HG02943 (cell line): Measurements from ENCODE around the gene TMEM92.
"Not testable (repeated sequence)": the region's sequence is repeated elsewhere in the genome, so short reads cannot be mapped to it uniquely, and the experiment has no call there.

ENCODE experiments used
- ATAC-seq: cut with Tn5 transposase; IDR thresholded peaks from one replicate; pipeline ENCODE4 v1.9.1; 2021; ENCODE audit warnings: mild to moderate bottlenecking, low read depth, moderate library complexity; ENCODE audit not compliant: unreplicated experiment

The TMEM92 gene

DNA sequence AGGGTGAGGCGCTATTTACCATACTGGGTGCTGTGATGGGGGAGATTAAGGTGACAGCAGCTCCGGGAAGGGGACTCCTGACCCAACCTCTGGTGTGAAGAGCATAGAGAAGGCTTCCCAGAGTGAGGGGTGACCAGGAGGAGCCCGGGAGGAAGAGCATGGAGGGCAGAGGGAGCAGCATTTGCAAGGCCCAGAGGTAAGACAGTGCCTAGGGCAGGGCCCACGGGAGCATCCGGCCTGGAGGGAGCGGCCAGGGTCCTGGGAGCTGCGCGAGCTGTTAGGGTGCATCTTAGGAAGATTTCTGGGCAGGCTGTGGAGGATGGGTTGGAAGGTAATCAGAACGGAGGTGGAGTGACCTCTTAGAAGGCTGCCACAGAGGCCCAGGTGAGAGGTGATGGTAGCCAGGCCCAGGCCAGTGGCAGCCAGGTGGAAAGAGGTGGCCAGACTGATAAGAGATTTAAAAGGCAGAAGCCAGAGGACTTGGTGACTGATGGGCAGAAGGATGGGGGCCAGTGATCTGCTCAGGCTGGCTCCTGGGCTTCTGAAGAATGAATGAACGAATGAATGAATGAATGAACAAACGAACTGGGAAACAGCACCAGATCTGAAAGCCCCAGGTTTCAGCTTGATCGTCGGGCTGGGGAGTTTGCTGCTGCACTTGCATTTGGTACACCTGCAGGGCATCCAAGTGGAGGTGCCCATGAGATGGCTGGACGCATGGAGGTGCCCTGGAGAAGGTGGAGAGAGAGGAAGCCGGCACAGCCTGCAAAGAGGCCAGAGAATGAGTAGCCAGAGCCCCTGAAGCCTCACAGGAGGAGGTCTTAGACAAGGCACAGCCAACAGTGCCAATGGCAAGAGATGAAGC is 13.0 kb upstream of the TMEM92 start:
- ATAC-seq = no peak

DNA sequence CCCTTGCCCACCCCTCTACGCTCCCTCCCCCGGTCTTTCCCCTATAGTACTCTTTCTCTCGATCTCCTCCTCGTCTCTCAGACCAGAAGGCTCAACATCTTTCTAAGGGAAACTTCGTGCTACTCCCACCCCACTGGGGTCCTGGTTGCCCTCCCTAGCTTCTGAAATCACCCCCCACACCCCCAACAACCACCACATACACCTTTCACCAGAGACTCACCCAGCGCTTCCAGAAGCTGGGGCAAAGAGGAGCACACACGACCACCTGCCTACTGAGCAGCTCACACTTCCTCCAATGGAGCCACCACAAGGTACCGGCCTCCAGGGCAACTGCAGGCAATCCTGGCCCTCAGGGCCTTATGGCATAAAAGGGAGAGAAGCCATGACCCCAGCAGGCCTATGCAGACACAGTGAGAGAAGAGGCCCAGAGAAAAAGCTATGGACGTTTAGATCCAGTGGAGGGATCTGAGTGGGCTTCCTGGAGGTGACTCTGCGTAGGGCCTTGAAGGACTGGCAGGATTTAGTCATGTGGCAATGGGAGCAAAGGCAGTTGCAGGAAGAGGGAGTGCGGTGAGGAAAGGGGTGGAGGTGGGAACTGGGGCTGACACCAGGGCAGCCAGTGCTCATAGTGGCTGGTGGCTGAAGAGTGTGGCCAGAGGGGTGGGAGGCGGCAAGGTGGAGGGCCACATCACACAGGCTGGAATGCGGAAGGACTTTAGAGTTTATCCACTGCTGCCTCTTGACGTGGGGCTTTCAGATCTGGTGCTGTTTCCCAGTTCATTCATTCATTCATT is 12.1 kb upstream of the TMEM92 start:
- ATAC-seq = no peak

DNA sequence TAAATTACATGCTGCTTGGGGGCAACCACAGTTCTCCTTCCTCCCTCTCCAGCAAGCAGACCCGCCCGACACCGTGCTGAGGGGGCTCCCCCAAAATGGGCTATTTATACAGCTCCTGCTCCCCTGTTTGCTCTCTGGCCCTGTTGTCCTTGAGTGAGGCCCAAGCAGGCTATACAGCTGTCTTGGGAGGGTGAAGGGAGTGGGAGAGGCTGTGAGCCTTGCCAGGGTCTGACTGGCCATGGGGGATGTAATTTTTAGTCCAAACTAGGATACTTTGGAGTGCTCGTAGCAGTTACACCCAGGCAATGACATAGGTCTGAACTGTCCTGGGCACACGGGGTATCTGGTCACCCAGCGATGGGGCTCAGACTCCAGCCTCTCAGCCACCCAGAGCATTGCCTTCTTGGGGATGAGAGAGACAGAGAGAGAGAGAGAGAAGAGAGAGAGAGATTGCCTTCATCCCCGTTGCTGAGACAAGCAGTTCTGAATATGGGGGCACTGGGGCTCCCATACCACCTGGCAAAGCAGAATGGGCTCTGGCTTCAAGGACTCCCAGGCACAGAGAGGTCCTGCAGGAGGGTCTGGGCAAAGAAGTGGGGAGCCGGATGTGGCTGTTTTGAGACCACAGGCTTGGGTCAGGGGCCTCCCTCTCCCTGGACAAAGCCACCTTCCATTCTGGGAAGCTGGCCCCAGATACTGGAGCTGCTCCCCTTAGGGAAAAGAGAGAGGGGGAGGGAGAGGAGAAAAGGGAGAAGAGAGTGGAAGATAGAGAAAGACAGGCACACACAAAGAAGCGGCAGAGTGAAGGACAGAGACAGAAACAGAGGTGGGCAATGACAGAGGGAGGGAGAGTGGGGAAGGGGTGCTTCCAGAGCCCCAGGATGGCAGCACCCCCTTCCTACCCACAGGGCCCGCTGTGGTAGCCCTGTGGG is 10.7 kb upstream of the TMEM92 start:
- ATAC-seq = no peak

DNA sequence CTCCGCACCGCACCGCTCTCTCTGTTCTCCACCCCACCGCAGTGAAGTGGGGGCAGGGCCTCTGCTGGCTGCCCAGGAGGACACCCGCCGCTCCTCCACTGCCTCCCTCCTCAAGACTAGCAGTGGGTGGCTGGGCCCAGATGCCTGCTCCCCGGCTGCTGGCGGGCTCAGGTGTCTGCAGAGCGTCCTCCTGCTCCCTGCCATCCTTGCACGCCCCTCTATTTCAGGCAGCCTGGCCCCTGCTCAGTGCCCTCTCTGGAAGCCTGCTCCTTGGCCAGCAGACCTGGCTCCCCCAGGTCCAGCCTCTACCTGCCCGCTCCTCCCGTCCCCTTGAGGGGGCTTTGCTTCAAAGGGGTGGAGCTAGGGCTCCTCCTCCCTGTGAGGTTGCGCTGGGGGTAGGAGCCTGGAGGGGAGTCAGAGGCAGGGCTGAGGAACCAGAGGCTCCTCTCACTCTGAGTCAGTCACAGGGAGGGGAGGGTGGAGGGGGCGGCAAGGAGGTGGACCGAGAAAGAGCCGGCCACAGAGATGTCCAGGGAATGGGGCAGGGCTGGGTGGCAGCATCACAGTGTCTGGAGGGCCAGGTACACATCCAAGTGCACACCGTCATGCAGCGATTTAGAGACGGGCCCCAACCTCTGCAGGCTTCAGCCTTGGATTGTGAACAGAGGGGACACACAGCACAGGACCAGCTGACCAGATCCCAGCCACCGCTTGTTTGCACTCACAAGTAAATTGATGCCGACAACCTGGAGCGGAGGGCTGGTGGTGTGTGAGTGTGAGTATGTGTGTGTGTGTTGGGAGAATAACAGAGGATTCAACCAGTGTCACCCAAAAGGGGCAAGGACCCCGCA is 9.8 kb upstream of the TMEM92 start:
- no peak for ATAC-seq

DNA sequence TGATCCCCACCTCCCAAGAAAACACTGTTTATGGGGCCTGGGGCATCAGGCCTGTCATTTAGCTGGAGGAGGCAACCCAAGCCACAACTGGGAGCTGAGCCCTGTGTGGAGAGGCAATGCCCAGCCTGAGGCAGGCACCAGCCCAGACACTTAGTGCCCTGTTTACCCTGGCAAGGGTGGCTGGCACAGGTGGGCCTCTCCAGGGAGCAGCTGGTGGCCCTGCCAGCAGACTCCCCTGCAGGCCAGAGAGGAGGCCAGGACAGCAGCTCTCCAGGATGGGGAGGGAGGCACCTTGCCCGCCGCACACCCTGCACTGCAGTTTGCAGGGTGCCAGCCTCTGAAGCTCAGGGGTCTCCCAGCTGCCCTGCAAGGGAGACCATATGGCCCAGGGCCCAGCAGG is 9.1 kb upstream of the TMEM92 start:
- ATAC-seq = no peak

DNA sequence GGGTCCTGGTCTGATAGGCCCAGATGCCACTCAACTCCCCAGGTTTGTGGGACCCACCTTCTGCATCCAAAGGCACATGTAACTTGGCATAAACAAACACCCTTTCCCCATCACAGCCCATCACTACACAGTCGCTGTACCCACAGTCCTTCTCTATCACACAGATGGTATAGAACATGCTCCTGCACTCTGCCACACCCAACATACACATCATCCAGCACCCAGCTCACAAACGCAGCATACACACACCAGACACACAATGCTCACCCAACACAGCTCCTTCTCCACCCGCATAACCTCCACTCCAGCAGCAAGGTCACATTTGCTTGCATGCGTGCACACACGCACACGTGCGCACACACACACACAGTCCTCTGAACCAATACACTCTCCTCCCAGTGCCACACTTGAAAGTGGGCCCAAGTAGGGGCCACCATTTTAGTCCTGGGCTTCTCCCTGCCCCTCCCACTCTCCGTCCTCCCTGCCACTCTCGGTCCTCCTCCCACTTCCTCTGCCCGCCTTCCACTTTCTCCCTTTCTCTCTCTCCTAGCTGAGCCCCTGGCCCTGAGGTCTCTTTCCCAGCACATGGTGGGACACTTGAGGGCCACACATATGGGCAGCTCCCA is 8.5 kb upstream of the TMEM92 start:
- ATAC-seq = no peak

DNA sequence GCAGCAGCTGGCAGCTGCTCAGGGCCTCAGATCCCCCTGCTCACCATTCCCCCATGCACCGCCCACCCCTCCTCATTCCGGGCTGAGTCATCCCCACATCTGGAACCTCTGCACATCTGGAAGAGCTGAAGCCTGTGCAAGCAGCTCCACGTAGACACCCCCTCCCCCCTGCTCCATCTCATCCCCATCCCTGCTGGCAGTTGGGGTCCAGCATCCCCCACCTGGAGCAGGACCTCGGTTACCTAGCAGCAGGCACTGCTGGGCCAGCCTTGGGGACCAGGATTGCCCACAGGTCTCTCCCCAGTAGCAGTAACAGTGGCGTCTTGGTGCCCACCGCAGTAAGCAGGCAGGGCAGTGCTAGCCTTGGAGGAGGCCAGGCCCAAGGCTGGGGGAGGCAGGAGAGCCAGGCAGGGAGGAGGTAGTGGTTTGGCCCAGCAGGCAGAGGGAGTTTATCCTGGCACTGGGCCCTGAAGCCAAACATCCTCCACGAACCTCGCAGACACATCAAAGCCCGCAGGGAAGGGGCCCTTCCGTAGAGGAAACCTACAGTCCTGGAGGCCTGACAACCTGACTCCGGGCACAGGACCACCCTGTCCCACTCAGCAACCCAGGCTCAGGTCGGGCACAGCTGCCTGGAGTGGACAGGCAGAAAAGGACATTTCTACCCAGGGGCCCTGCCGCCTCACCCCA is 7.7 kb upstream of the TMEM92 start:
- no peak for ATAC-seq

DNA sequence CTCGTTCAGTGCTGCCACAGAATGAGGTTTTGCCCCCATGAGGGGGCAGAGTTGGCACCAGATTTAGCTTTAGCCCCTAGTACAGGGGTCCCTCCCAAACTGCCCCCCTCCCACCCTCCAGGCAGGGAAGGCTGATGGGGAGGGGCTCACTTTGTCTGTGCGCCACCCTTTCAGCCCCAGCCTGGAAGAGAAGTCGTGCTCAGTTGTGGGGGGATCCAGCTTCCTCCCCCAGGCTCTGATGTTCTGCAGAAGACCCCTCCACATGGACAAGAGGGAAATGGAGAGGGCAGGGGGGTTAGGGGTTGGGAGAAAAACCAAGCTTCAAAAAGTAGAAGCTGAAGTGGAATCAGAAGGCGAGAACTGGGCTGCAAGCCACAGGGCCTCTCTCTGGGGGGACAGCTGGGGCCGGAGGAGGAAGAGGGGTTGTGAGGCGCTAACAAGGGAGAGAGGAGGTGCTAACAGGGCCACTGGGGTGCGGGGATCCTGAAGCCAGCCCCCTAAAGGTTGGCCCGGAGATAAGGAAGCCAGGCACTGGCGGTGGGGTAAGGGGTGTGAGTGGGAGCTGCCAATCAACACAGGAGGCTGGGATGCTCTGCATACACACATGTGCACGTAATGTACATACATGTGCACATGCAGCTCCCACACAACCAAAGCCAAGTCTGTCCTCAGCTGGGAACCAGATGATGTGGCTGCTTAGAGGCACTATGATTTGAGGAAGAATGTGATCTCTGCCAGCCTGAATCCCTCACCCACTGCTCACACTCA is 7.0 kb upstream of the TMEM92 start:
- no peak for ATAC-seq

DNA sequence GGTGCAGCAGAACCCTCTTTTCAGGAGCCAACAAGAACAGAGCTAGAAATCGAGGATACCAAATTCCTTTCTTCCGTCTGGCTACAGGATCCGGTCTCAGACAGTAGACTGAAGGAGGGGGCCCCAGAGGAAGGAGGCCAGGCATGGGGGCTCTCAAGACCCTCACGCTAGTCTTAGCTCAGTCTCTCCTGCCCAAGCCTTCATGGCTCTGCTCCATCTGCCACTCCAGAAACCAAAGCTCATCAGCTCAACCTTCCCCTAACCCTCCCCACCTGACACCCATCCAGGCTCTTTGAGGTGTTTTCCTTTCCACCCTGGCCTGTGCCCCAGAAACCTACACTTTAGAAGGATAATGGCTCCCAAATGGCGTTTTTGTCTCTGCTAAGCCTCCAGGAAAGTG is 6.2 kb upstream of the TMEM92 start:
- no peak for ATAC-seq

DNA sequence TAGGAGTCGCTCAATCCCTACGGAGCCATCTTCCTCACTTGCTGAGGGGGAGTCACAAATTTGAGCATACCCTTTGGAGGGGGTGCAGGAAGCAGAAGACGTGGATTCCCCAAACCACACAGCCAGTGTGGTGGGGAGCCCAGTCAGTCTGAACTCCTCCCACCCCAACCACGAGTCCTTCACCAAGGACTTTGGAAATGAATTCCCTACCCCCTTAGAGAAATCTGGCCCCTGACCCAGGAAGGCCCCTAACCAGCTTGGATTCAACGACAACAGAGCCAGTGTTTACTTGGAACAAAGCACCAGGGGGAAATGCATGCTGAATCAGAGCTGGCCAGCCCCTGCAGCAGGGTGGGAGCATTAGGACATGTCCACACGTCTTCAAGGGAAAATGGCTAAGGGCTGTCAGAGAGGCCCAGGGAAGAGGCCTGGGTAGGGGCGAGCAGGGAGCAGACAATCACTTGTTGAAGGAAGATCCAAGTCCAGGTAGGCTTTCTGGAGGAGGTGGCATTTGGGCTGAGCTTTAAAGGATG is 5.5 kb upstream of the TMEM92 start:
- ATAC-seq = no peak

DNA sequence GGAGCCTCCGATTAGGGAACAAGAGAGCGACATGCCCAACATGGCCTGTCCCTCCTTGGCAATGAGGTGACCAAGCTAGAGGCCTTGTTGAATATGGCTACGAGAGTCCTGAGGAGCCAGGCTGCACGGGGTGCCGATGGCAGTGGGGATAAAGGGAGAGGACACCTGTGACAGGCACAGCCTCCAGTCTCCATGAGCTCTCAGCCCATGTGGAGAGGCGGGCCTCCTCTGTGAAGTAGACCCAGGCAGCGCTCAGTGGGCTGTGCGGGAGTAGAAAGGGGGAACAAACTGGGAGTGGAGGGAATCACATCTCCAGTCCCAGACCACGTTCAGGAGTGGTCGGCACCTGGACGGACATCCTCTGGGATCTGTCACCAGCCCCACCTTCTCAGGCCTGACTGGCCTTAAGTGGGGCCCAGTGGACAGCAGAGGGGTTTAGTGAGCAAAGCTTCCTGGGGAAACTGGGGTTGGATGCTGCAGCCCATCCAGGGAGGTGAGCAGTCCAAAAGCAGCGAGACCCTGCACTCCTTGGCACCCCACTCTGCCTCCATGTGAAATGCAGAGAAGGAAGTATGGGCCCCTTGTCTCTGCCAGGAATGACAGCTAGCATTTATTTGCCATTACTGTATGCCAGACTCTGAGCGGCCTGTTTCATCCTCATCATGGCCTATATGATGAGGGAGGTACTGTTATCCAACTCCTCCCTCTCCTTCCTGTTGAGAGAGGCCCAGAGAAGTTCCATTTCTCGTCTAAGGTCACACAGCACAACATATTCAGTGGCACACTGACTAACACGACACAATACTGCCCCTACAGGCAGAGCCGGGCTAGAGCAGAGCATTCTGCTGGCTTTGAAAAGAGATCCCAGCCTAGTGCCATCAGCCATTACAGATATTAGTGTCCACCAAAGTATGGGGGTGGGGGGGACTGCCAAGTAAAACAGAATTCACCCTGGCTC is 4.5 kb upstream of the TMEM92 start:
- ATAC-seq = no peak

DNA sequence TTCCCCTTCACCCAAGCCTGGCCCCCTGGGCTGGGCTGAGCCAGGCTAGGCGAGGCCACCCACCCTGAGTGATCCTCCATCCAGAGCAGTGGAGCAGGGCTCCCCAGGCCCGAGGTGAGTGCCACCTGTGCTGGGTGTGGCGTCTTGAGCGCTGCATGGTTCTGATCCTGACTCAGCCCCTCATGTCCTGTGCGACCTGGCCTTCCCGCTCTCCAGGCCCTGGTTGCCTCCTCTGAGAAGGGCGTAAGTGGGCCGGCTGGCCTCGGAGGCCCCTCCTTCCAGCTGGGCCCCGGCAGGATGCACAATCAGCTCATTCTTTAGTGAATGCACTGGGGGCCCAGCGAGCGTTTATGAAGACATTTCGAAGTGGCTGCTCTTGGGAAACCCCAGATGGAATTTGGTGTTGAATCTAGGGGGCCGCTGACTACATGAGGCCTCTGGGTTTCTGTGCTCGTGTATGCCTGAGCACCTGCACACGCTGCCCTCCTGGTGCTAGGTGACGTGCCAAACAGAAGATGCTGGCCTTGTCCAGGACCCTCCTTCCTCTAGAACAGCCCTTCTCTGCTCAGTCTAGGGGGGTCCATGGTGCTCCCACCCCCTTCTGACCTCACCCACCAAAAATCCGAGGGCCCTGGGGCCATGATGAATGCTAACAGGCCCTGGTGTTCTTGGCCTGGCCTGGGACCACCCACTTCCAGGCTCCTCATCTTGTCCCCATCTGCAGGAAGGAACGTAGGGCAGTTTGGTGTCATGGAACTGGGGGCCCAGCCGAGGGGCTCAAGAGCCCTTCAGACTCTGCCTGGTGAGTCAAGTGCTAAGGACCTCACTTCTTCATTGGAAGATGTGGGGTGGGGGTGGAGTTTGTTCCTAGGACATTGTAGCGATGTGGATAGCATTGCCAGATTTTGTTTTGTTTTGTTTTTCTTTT is 3.6 kb upstream of the TMEM92 start:
- ATAC-seq = no peak

DNA sequence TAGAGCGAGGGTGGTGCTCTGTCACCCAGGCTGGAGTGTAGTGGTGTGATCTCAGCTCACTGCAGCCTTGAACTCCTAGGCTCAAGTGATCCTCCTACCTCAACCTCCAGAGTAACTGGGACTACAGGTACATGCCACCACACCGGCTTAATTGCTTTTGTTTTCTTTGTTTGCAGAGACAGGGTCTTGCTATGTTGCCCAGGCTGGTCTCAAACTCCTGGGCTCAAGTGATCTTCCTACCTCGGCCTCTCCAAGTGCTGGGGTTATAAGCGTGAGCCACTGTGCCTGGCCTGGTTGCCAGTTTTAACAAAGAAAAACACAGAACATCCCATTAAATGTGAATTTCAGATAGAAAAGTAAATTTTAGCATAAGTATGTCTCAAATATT is 2.9 kb upstream of the TMEM92 start:
- not testable (repeated sequence) for ATAC-seq

DNA sequence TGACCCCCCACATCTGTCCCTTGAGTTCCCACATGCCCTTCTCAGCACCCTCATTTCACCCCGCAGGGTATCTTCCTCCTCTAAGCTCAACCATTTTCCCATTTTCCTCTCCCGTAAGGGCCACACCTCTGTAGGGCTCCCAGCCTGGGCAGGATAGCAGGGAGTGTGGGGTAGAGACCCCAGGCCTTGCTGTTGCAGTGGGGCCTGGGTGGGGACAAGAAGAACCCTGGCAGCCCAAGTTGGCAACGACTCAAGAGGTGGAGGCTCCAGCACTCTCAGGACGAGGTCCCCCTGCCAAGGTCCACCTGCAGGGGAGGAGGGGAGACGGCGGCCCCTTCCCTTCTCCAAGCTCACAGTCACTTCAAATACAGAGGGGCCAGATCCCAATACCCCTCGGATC is 2.0 kb upstream of the TMEM92 start:
- ATAC-seq = no peak

DNA sequence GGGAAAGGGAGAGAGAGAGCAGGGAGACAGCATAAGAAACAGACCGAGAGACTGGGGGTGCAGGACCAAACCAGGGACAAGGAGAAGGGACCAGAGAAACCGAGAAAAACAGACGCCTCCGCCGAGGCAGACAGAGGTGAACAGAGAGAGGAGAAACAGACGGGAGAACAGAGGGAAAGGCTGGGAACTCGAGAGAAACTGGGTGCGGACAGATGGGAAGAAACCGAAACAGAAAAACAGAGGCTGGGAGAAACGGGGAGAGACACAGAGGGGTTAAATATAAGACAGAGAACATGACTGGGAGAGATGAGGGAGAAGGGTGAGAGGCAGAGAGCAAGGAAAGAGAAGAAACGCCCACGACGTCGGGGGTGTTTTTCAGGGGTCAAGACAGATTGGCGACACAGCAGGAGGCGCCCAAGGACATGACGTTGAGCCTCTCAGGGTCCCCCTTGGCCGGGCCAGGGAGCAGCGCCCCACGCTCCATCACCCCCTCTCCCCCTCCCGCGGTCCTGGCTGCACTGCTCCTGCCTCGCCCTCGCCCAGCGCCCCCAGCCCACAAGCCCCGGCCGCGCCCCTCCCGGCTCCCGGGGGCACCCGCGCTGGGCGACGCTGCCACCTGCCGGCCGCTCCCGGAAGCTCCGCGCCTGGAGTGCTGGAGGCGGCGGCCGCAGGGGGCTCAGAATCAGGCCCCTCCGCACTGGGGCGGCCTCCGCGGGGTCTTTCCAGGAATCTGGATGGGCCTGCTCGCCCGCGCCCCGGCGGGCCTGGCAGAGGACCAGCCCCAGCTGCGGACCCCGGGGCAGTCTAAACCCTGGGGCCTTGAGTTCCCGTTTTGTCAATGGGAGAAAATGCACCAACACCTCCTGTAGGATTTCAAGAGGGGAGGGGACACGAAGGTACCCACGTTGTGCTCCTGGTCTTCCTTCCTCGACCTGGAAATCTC is 1.3 kb upstream of the TMEM92 start:
- ATAC-seq = no peak
